Measurements from ENCODE around the gene CAD.

- TF ChIP-seq CTCF (IDR thresholded peaks at IDR 0.05) (no peak), POLR2A (IDR thresholded peaks at IDR 0.05; ENCODE audit: low read length) (no peak), HMGXB4 (CRISPR knock-in tag; IDR thresholded peaks at IDR 0.05; ENCODE audit: borderline replicate concordance) (no peak), MYC (IDR thresholded peaks at IDR 0.05; ENCODE audit: borderline replicate concordance, low read length) (no peak), SREBF2 (IDR thresholded peaks at IDR 0.05) (no peak), ZFP36 (IDR thresholded peaks at IDR 0.05; ENCODE audit: borderline replicate concordance, partially characterized antibody) (no peak), CEBPB (IDR thresholded peaks at IDR 0.05) (no peak), SMC3 (IDR thresholded peaks at IDR 0.05) (no peak)
- TF ChIP-seq, protein P1, sequence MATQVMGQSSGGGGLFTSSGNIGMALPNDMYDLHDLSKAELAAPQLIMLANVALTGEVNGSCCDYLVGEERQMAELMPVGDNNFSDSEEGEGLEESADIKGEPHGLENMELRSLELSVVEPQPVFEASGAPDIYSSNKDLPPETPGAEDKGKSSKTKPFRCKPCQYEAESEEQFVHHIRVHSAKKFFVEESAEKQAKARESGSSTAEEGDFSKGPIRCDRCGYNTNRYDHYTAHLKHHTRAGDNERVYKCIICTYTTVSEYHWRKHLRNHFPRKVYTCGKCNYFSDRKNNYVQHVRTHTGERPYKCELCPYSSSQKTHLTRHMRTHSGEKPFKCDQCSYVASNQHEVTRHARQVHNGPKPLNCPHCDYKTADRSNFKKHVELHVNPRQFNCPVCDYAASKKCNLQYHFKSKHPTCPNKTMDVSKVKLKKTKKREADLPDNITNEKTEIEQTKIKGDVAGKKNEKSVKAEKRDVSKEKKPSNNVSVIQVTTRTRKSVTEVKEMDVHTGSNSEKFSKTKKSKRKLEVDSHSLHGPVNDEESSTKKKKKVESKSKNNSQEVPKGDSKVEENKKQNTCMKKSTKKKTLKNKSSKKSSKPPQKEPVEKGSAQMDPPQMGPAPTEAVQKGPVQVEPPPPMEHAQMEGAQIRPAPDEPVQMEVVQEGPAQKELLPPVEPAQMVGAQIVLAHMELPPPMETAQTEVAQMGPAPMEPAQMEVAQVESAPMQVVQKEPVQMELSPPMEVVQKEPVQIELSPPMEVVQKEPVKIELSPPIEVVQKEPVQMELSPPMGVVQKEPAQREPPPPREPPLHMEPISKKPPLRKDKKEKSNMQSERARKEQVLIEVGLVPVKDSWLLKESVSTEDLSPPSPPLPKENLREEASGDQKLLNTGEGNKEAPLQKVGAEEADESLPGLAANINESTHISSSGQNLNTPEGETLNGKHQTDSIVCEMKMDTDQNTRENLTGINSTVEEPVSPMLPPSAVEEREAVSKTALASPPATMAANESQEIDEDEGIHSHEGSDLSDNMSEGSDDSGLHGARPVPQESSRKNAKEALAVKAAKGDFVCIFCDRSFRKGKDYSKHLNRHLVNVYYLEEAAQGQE (IDR thresholded peaks at IDR 0.05), result no peak
Observed at GRCh38 chr2:27209621-27210401, 7.4 kb upstream of the CAD start.

Measured in A549 (cell line).